GM21723 (cell line): Measurements from ENCODE around the gene ADAMTSL5.
"Not testable (repeated sequence)": the region's sequence is repeated elsewhere in the genome, so short reads cannot be mapped to it uniquely, and the experiment has no call there.

Experiments
- ATAC-seq: cut with Tn5 transposase; IDR thresholded peaks from one replicate; pipeline ENCODE4 v1.9.1; 2021; ENCODE audit warnings: mild to moderate bottlenecking, moderate library complexity; ENCODE audit not compliant: unreplicated experiment

The ADAMTSL5 gene

GRCh38 chr19:1531587-1531986 is 18.8 kb upstream of the ADAMTSL5 start:
- no peak for ATAC-seq

DNA sequence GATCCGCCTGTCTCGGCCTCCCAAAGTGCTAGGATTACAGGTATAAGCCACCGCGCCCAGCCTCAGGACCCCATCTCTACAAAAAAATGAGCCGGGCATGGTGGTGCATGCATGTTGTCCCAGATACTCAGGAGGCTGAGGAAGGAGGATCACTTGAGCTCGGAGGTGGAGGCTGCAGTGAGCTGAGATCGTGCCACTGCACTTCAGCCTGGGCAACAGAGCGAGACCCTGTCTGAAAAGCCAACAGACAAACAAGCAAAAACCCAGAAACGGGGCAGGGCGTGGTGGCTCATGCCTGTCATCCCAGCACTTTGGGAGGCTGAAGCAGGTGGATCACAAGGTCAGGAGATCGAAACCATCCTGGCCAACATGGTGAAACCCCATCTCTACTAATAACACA is 18.0 kb upstream of the ADAMTSL5 start:
- not testable (repeated sequence) for ATAC-seq

- ATAC-seq = no peak
Observed at GRCh38 chr19:1529430-1529816, 16.6 kb upstream of the ADAMTSL5 start.

GRCh38 chr19:1528596-1529429 is 16.0 kb upstream of the ADAMTSL5 start:
- ATAC-seq = no peak

- ATAC-seq = no peak
Observed at GRCh38 chr19:1527650-1528309, 15.0 kb upstream of the ADAMTSL5 start.

- ATAC-seq = no peak
Observed at GRCh38 chr19:1526979-1527649, 14.3 kb upstream of the ADAMTSL5 start.

- ATAC-seq = no peak
Observed at GRCh38 chr19:1526066-1526778, 13.4 kb upstream of the ADAMTSL5 start.

DNA sequence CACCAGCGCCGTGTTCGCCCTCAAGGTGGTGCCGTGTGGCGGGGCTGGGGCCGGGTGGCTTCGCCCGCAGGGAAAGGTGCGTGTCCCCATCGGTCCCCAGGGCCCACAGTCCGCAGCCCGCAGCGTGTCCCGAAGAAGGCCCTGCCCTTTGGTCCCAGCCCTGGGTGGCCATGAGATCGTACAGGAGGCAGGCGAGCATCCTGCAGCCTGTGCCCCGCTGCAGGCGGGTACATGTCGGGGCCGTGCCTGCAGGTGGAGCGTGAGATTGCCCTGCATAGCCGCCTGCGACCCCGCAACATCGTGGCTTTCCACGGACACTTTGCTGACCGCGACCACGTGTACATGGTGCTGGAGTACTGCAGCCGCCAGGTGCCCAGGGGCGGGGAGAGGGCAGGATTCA is 12.5 kb upstream of the ADAMTSL5 start:
- ATAC-seq = no peak

GRCh38 chr19:1524972-1525325 is 12.1 kb upstream of the ADAMTSL5 start:
- no peak for ATAC-seq

GRCh38 chr19:1524287-1524971 is 11.6 kb upstream of the ADAMTSL5 start:
- no peak for ATAC-seq

DNA sequence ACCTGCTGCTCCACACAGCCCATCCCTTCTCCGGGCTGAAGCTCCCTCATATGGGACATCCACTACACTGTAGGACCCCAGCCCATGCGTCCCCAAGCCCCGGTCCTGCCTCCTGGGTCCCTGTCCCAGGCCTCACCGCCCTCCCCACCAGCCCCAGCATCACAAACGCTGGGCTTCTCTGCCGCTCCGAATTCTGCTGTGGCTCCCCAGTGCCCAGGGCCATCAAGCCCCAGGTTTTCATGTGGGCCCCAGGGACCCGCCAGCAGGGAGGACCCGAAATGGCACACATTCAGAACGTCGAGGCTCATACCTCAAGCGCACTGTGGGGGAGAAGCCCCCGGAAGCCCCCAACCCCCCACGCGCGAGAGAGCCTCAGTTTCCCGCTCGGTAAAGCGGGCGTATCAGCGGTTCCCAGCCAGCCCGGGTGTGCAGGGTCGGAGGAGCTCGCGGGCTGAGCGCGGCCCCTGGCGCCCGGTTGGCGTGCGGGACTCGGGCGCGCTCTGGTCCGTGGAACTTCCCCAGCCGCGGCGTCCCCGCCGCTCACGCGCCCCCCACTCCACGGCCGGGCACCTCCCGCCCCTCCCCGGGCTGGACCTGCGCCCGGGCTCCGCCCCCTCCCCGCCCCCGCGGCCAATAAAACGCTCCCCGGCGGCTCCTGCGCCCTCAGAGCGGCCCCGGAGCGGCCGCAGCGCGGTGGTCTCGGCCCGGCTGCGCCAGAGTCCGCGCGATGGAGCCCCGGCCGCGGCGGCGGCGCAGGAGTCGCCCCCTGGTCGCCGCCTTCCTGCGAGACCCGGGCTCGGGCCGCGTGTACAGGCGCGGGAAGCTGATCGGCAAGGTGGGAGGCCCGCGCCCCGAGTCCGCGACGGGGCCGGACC is 10.8 kb upstream of the ADAMTSL5 start, which contains the start of gene PLK5:
PLK5 (plus strand) TSS at position 666 of the 875 bp plus-strand sequence. CDS start 2,920 bp downstream, outside the sequence.
- no peak for ATAC-seq

GRCh38 chr19:1522838-1523237 is 10.0 kb upstream of the ADAMTSL5 start:
- no peak for ATAC-seq

GRCh38 chr19:1522061-1522460 is 9.2 kb upstream of the ADAMTSL5 start:
- ATAC-seq = no peak

DNA sequence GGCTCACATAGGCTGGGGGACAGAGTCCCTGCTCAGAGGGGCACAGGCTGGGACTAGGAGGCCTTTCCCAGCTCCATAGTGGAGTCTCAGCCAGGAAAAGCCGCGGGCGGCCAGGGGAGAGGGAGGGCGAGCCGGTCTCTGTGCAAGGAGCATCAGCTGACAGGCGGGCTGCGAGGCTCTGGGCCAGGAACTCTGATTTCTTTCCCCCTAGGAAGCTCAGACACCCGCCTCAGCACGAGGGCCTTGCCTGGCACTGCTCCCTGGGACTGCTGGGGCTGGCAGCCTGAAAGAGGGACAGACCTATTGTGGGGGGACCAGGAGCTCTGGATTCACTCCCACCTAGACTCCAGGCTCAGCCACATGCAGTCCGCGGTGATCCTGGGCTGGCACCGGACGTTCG is 8.8 kb upstream of the ADAMTSL5 start:
- no peak for ATAC-seq

DNA sequence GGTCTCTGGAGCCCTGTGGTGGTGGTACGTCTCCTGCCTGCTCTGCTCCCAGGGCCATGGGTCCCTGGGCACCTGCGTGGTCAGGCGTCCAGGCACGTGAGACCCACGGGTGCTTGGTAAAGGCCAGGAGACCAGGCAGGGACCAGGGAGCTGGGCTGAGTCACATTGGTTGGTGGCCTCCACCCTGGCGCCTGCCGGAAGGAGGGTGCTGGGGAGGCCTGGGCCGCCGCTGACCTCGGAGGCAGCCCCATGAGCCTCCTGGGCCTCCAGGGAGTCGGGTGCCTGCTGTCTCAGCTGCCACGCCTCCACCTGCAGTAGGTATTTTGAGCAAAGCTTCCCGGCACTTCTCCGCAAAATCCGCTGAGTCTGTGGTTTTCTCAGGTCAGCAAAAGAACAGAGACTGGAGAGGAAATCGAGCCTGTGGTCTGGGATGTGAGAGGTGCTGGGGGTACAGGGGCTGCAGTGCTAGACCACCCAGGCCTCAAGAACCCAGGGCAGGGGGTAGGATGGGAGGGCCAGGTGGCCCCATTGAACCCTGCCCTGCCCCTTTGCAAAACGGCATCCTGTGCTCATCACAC is 7.5 kb upstream of the ADAMTSL5 start:
- no peak for ATAC-seq

GRCh38 chr19:1519802-1520201 is 7.0 kb upstream of the ADAMTSL5 start:
- not testable (repeated sequence) for ATAC-seq

DNA sequence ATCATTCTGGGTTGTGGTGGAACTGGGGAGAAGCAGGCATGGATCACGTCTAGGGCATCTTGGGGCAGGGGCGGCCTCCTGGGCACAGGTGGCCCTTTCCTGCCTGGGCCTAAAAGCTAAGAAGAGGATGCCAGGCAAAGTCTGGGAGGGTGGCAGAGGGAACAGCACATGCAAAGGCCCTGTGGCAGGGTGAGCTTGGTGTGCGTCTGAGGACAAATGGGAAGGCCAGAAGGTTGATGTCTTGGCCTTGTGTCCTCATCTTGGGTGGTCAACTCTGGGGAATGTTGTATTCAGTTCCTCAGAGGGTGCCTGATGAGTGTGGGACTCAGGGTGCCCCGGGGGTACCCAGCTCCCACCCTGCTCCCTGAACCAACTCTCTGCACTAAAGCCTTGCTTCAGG is 5.7 kb upstream of the ADAMTSL5 start:
- no peak for ATAC-seq

DNA sequence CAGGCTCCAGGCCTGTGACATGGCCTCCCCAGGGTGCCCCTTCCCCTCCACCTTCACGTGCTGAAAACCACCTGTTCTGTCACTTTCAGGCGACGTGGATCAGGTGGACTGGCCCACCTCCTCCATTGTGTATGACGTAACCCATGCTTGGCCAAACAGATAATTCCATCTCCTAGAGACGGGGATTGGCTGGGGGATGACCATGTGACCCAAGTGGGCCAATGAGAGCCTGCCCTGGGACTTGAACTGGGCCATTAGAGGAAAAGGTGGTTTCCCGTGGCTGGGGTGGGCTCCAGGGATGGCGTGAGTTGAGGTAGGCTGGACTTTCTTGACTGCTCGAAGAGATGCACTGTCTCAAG is 3.6 kb upstream of the ADAMTSL5 start:
- no peak for ATAC-seq

DNA sequence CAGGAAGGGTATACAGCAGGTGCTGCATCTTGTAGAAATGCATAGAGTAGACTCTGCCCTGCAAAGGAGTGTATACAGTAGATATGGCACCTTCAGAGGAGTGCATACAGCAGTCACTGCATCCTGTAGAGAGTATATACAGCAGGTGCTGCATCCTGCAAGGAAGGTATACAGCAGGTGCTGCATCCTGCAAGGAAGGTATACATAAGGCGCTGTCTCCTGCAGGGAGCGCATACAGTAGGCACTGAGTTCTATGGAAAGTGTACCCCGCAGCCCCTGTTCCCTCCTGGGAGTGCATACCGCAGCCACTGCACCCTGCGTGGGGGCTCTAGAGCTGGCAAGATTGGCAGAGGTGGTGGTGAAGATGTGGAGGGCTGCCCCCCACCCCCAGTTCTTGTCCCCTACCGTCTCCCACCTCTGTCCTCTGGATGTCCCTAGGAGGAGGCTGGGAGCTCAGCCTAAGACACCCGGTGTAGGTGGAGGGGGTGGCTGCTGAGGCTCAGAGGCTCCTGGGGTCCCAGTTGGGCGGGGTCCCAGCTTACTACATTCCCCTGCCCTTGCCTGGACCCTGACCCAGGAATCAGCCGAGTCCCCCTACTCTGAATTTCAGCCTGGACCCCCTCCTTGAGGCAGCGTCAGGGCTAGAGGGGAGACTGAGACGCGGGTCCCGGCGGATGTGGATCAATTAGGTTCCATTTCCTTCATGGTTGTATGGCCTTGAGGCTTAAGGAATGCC is 2.3 kb upstream of the ADAMTSL5 start:
- no peak for ATAC-seq
